ENCODE measurements around the gene TNFSF13B. TPM values are rescaled to one million over a fixed set of nuclear protein-coding genes. Genes with fewer than 3 reads are reported as not detected.

The TNFSF13B gene
- total and polyA plus RNA-seq, 10 of the 15 experiments (the other 5 are each of a cell fraction or from before 2014, with no cell fraction given): 11.0 to 64.2 (median 17.0) TPM

DNA sequence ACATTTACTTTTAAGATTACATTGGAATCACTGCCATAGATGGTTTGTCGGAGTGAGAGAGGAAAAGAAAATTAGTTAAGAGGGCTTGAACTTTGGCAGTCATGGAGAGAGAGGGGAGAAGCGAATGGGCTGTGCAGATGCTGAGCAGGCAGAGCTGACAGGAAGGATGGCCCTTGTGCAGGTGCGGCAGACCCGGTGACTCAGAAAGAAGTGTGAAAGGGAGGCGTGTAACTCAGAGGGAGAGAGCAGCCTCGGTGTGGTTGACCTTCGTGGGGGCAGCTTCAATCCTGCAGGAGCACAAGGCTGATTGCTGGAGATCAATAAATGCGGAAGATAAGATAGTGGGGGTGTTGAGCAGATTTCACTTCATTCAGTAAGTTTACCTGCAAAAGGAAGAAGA, 76.9 kb downstream of the TNFSF13B start:
- Histone ChIP-seq H3K4me3 (no peak overlapping the region), H3K9me3 (replicated peaks; ENCODE audit: control insufficient read depth, insufficient read depth, low read length) (no peaks in the 10 kb centered on the region), H3K36me3 (ENCODE audit: control insufficient read depth in 2 of 2, insufficient read depth in 2 of 2, low read length in 1 of 2) (no peaks in the 10 kb centered on the region), H4K20me1 (ENCODE audit: control insufficient read depth, insufficient read depth) (no peaks in the 10 kb centered on the region), H3K79me2 (ENCODE audit: control insufficient read depth, insufficient read depth, low read length) (no peaks in the 10 kb centered on the region), H3K4me1 (ENCODE audit: control insufficient read depth, insufficient read depth, low read length) (no peaks in the 10 kb centered on the region; the same call in 1 of the 2 replicates), H3K4me2 (ENCODE audit: control insufficient read depth, insufficient read depth) (no peak overlapping the region), H3K27me3 (replicated peaks in 1 of 2; ENCODE audit: control insufficient read depth in 2 of 2, insufficient read depth in 2 of 2, low read length in 1 of 2) (no peaks in the 10 kb centered on the region), H3K27ac (ENCODE audit: control insufficient read depth, insufficient read depth) (no peak overlapping the region), H2AFZ (ENCODE audit: control insufficient read depth, low read depth, low read length) (no peak overlapping the region), H3K9ac (ENCODE audit: control insufficient read depth, insufficient read depth, low read length) (no peak overlapping the region)
- 21% methylated on average over 8 of the region's 8 CpGs for WGBS (ENCODE audit: insufficient coverage, insufficient replicate concordance, low lambda C conversion rate, missing lambda C conversion rate)
- BruUV-seq (replicated peaks): no TSS peak
- ChIA-PET RAD21 (ENCODE audit: unreplicated experiment) (no interaction called here), POLR2A (no interaction called here), SMC1A (ENCODE audit: uncharacterized antibody, unreplicated experiment) (no interaction called here), CTCF (no interaction called here)
- no peak for FAIRE-seq
- in situ Hi-C loops (cut with MboI): no loop called here
- DNase-seq (ENCODE audit: low read depth, low spot score): no peak
- ATAC-seq: peak; percentile 43; the same call in 1 of the 3 replicates
- intact Hi-C loops (cut with micrococcal nuclease; ENCODE audit: unreplicated experiment): no loop called here
- TF ChIP-seq, protein P1, sequence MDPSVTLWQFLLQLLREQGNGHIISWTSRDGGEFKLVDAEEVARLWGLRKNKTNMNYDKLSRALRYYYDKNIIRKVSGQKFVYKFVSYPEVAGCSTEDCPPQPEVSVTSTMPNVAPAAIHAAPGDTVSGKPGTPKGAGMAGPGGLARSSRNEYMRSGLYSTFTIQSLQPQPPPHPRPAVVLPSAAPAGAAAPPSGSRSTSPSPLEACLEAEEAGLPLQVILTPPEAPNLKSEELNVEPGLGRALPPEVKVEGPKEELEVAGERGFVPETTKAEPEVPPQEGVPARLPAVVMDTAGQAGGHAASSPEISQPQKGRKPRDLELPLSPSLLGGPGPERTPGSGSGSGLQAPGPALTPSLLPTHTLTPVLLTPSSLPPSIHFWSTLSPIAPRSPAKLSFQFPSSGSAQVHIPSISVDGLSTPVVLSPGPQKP (IDR thresholded peaks at IDR 0.05; ENCODE audit: low read depth, low read length): no peak
- TF ChIP-seq ZNF24 (IDR thresholded peaks at IDR 0.05): no peak
- TF ChIP-seq MXI1 (IDR thresholded peaks at IDR 0.05; ENCODE audit: low read depth, low read length): no peak
- no peak for TF ChIP-seq HDAC2 (IDR thresholded peaks at IDR 0.05)
- TF ChIP-seq, protein P2, sequence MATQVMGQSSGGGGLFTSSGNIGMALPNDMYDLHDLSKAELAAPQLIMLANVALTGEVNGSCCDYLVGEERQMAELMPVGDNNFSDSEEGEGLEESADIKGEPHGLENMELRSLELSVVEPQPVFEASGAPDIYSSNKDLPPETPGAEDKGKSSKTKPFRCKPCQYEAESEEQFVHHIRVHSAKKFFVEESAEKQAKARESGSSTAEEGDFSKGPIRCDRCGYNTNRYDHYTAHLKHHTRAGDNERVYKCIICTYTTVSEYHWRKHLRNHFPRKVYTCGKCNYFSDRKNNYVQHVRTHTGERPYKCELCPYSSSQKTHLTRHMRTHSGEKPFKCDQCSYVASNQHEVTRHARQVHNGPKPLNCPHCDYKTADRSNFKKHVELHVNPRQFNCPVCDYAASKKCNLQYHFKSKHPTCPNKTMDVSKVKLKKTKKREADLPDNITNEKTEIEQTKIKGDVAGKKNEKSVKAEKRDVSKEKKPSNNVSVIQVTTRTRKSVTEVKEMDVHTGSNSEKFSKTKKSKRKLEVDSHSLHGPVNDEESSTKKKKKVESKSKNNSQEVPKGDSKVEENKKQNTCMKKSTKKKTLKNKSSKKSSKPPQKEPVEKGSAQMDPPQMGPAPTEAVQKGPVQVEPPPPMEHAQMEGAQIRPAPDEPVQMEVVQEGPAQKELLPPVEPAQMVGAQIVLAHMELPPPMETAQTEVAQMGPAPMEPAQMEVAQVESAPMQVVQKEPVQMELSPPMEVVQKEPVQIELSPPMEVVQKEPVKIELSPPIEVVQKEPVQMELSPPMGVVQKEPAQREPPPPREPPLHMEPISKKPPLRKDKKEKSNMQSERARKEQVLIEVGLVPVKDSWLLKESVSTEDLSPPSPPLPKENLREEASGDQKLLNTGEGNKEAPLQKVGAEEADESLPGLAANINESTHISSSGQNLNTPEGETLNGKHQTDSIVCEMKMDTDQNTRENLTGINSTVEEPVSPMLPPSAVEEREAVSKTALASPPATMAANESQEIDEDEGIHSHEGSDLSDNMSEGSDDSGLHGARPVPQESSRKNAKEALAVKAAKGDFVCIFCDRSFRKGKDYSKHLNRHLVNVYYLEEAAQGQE (IDR thresholded peaks at IDR 0.05; ENCODE audit: low read depth, low read length): no peak
- TF ChIP-seq ZNF687 (IDR thresholded peaks at IDR 0.05): no peak
- TF ChIP-seq NR2F1 (conservative IDR thresholded peaks at IDR 0.05): no peak
- no peak for TF ChIP-seq SMAD5 (IDR thresholded peaks at IDR 0.05; ENCODE audit: low read depth)
- TF ChIP-seq BCLAF1 (IDR thresholded peaks at IDR 0.05): no peak
- TF ChIP-seq GABPA (IDR thresholded peaks at IDR 0.05; ENCODE audit: low read depth): no peak
- no peak for TF ChIP-seq CTCF (IDR thresholded peaks at IDR 0.05 in 2 of 3, conservative IDR thresholded peaks at IDR 0.05 in 1 of 3; ENCODE audit: control insufficient read depth in 2 of 3, extremely low read depth in 1 of 3, insufficient read depth in 1 of 3, low read depth in 3 of 3, low read length in 3 of 3)

Data from GM12878 (cell line).